HG03575 (cell line): ENCODE results near the gene PLB1.

Experiments used
- ATAC-seq: cut with Tn5 transposase; IDR thresholded peaks from one replicate; pipeline ENCODE4 v1.9.1; 2021; ENCODE audit not compliant: unreplicated experiment, insufficient number of reproducible peaks, low FRiP score; ENCODE audit errors: extremely low read depth

PLB1 gene

GRCh38 chr2:28488858-28489575 lies 6.8 kb upstream of the PLB1 start:
- ATAC-seq = no peak

DNA sequence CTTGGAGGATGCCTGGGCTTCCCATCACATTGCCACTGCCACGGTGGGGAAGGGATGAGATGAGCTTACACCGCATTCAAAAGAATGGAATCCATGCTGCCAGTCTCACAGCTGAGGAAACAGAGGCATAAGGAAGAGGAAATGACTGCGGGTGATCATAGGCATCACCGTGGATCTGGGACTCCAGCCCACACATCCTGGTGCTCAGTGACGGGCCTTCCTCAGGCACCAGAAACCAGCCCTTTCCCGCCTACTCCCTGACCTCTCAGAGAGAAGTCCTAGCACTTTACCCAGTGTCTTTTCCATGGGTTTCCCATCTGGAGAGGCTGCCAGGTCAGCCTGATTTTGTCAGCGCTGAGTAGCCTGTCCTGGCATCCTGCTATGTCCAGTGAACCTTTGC lies 5.3 kb upstream of the PLB1 start:
- ATAC-seq = no peak

- ATAC-seq = no peak
Observed at GRCh38 chr2:28492282-28492681, 3.6 kb upstream of the PLB1 start.

DNA sequence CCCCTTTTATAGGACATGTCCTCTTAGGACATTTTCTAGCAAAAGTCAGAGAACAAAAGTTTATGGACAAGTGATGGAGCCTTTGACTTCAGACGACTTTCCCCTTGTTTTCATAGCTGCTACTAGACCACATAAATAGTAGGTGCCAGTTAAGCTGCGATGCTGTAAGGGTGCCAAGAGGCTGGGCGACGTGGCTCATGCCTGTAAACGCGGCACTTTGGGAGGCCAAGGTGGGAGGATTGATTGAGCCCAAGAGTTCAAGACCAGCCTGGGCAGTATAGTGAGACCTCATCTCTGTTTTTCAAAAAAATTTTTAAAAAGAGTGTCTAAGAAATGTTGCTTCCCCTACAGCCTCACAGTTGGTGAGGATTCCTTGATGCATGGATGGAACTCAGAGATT lies 2.2 kb upstream of the PLB1 start:
- ATAC-seq = no peak

GRCh38 chr2:28496781-28497180 lies 921 bp downstream of the PLB1 start:
- no peak for ATAC-seq

GRCh38 chr2:28497206-28497605 lies 1.3 kb downstream of the PLB1 start:
- no peak for ATAC-seq

GRCh38 chr2:28499282-28499681 lies 3.4 kb downstream of the PLB1 start:
- ATAC-seq = no peak

DNA sequence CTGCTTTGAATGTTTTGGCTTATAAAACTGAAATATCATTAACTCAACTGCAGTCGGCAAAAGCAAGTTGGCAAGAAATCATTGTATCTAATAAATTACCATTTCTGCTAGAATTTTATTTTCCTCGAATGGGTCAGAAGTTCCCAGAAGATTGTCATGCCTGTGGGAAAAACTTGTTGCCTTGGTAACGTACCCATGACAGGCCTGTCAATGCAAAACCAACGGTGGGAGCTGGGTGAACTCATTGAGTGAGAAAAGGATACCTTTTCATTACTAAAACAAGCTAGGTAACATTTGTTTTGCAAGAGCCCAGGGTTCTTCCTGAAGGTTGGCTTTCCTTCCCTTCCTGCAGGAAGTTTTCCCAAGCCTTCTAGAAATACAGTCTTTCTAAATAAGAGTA lies 9.5 kb downstream of the PLB1 start:
- ATAC-seq = no peak

DNA sequence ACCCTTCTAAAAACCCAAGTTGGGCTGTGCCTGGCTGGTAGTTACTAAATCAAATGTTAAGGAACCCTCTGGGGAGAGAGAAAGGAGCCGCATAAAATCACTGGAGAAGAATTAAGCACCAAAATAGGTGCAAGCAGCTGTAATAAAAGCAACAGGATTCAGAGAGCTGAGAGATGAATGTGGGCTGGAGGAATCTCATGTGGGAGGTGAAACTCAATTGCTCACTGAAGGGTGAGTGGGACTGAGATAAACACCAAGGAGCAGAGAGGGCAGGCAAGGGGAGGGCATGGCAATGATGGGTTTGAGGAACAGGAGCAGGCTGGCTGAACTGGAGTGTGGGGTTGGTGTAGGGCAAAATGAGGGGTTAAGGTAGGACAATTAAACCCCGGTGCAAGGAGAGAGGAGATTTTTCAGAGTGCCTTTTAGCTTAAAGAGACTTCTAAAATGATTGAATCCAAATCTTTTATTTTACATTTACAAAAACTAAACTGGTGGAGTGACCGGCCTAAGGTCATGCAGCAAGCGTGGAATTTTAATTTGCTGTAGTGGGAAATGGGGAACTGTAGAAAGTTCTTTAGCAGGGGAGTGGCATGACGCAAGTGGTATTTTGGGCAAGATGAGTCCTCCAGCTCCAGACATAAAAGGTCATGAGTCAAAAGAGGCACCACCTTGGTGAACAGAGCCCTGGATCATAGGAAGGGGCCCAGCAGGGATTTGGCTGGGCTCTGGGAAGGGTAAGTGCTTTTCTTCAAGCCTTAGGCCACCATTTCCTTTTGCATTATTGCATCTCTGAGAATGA lies 10.5 kb downstream of the PLB1 start:
- ATAC-seq = no peak

DNA sequence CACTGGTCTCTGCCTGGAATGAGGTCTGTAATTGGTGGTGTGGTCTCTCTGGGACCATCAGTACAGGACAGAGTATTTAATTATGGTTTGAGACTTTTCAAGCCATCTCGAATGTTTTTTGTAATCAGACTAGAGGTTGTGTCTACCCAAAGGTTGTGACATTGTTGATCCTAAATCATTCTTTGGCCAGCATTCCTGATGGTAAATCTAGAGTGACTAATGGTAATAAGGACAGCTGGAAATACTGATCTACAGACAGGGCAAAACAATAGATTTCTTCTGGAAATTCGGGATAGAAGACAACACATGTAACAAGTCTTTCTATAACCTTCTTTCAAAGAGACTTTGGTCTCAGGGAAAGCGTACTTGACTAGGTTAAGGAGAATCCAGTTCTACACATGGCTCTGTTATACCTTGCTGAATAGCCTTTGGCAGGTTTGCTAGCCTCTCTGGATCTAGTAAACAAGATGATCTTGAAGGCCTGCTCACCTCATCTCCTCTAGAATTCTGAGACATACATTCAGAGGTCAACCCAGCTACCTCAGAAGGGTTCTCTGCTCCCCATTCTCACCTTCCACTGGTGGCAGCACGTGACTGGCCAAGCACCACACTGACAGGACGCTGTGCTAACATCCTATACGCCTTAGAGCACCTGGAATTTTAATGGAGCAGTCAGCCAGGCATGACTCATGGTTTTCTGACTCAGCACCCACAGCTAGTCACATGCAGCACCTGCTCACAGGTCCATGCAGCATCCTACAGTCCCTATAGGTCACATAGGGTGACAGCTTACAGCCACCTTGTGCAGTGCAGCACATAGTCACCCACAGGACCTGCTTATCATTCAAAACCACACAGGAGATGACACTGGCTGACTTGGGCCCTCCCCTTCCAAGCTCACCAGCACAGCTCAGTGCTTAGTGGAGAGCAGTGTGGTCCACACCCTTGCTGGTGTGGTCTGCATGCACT lies 12.2 kb downstream of the PLB1 start:
- no peak for ATAC-seq

DNA sequence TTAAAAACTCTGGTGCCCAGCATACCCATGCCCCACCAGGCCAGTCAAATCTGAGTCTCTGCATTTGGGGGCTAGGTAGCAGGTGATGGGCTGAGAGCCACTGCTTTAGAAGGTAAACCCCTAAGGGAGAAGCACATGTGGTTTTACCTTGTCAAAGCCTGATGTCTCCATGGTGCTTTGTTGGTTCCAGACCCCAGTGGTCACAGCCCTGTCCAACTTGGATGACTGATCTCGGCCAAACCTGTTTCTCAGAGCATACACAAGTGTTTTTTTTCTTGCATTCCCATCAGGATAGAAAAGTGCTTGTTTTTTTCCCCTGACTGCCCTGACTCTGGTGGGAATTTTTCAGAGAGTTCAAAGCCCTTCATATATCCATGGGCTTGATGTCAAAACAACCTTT lies 13.5 kb downstream of the PLB1 start:
- no peak for ATAC-seq

DNA sequence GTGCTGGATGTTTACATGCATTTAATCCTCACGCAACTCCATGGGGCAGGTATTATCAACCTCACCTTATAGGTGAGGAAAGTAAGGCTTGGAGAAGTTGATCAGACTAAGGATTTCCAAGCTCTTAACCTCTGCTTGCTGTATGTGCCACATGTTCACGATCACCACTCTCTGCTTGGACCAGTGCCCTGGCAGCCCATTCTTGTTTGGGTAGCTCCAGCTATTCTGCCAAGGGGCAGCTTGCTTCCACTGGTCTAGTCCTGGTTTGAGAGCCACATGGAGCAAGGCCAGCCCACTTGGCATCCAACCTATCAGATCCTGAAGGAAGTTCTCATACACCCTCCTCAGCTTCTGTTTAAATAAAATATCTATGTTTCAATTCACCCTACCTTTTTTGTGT lies 14.3 kb downstream of the PLB1 start:
- no peak for ATAC-seq

GRCh38 chr2:28511871-28512606 lies 16.2 kb downstream of the PLB1 start:
- ATAC-seq = no peak

GRCh38 chr2:28512607-28512965 lies 16.7 kb downstream of the PLB1 start:
- no peak for ATAC-seq

DNA sequence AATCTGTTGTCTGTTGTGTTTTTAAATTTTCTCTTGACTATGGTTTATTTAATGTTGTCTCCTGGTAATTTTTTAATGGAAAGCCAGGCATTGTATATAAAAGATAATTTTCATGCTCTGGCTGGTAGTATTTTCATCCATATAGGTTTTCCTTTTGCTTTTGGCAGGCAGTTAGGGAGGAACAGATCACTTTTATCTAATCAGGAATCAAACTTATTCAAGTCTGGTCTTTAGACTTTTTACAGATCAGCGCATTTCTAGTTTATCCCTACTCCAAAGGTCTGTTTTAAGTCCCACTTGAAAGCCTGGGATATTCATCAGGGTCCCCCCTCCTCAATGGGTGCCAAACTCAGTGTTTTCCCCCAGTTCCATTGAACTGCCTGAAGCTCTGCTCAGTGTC lies 17.2 kb downstream of the PLB1 start:
- ATAC-seq = no peak

- no peak for ATAC-seq
Observed at GRCh38 chr2:28515176-28515751, 19.4 kb downstream of the PLB1 start.

DNA sequence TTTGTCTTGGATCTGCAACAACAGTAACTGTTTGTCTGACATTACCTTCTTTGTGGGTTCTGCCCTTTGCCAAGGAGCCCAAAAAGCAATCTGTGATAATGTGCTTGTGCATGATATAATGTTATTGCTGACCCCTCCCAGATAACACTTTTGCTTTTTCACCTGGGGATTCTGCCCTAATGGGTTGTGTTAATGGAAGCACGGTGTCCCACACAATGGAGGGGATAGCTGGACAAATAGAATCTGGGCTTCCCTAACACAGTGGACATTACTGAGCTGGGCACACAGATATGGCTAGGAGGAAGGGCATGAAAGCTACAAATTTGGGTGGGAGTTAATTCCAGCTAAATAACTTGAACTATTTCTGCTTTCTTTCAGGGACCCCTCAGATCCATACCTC lies 20.6 kb downstream of the PLB1 start:
- ATAC-seq = no peak

GRCh38 chr2:28516950-28517349 lies 21.1 kb downstream of the PLB1 start:
- no peak for ATAC-seq

DNA sequence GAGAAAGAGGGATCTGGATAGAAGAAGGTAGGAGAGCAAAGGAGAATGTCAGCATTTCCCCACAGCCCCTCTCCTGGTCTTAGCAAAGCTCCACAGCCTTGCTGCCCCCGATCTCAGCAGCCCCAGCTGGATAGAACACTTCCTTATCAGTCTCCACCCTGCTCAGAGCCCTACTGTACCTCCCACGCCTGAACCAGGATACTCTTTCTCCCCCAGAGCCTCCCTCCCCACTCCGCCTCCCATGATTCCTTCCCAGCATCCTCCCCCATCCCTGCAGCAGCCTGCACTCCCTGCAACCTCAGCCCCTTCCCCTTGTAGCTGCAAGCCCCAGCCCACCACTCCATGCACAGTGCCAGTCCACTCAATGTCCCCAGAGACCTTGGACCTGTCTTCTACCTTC lies 25.8 kb downstream of the PLB1 start:
- no peak for ATAC-seq
